K562 (cell line): ENCODE data around the gene SMG9. TPM values are rescaled to one million over a fixed set of nuclear protein-coding genes. Genes with fewer than 3 reads are reported as not detected.

Source experiments
- ATAC-seq: fragments of 200-7000 bp; cut with Tn5 transposase; 3 replicates; pipeline ENCODE4 v1.9.1; 2020; ENCODE audit warnings: moderate library complexity
- BruUV-seq: library from RNA; stranded (reverse); fragments of 400-500 nt; replicated peaks from 2 replicates; lab custom pipeline; 2021; lab: Mats Ljungman, UMichigan
- CTCF ChIA-PET: fragments of 300-600 bp; formaldehyde crosslinking; extraction: SDS; loops from one replicate; lab custom pipeline; 2021; ENCODE audit warnings: low intra/inter-chr PET ratio; lab: Yijun Ruan, JAX
- POLR2A ChIA-PET: fragments of 300-600, 350-650 bp; sonication (Branson Sonifier 250); formaldehyde crosslinking; extraction: SDS; loops from one replicate; lab custom pipeline; 2021; ENCODE audit warnings: antibody characterized with exemption, inconsistent platforms; lab: Yijun Ruan, JAX
- DNase-seq, 4 experiments: peaks; one replicate each; pipeline versions ENCODE4 v3.0.0 to v3.0.0-alpha.2; 2011 to 2018; ENCODE audit warnings: low spot score in 3 of 4, mixed read lengths in 3 of 4; ENCODE audit errors: extremely low read depth in 1 of 4
- FAIRE-seq: peaks from 2 replicates; lab custom pipeline; 2011; peaks lifted over from hg19 to GRCh38; lab: Jason Lieb, UNC
- H2AFZ ChIP-seq: 2 replicates; pipeline ENCODE4 v1.6.0; 2011; ENCODE audit warnings: low read depth, low read length, control low read depth, inconsistent platforms
- H3K27ac ChIP-seq: fragments of 200-600 bp; 3 replicates; pipeline ENCODE4 v1.8.0; 2011; ENCODE audit warnings: low read depth, mild to moderate bottlenecking, control low read depth, inconsistent platforms, low read length, moderate library complexity, mixed read lengths; ENCODE audit errors: extremely low read depth
- H3K27me3 ChIP-seq, 2 experiments: fragments of 300-600 bp in 1 of 2; 2 replicates in 1 of 2; 3 replicates in 1 of 2; pipeline versions ENCODE4 v1.6.0 to v1.8.0; 2011; ENCODE audit warnings: inconsistent platforms in 2 of 2, low read length in 2 of 2, mild to moderate bottlenecking in 1 of 2, mixed read lengths in 1 of 2, moderate library complexity in 1 of 2; ENCODE audit not compliant: control insufficient read depth in 2 of 2, insufficient read depth in 2 of 2
- H3K36me3 ChIP-seq: fragments of 300-600 bp; 3 replicates; pipeline ENCODE4 v1.8.0; 2011; ENCODE audit warnings: mild to moderate bottlenecking, low read length, inconsistent platforms; ENCODE audit not compliant: control insufficient read depth, insufficient read depth
- H3K4me1 ChIP-seq, 2 experiments: fragments of 200-600 bp in 1 of 2; replicated peaks in 1 of 2; 2 replicates in 1 of 2; 3 replicates in 1 of 2; pipeline versions ENCODE4 v1.5.1 to v1.8.0; 2011; ENCODE audit warnings: inconsistent platforms in 2 of 2, low read length in 2 of 2, mild to moderate bottlenecking in 1 of 2, mixed read lengths in 1 of 2, moderate library complexity in 1 of 2; ENCODE audit not compliant: control insufficient read depth in 2 of 2, insufficient read depth in 2 of 2
- H3K4me2 ChIP-seq: 2 replicates; pipeline ENCODE4 v1.6.1; 2011; ENCODE audit warnings: low read length, control low read depth, inconsistent platforms, mixed read lengths; ENCODE audit not compliant: insufficient read depth
- H3K4me3 ChIP-seq: fragments of 200-600 bp; sonication (generic), shearing (Covaris generic); 2 replicates; pipeline ENCODE4 v1.5.1; 2016; ENCODE audit warnings: control low read depth, inconsistent platforms
- H3K79me2 ChIP-seq: fragments of 200-600 bp; 3 replicates; pipeline ENCODE4 v1.8.0; 2011; ENCODE audit warnings: low read length, inconsistent platforms; ENCODE audit not compliant: control insufficient read depth, insufficient read depth
- H3K9ac ChIP-seq, 2 experiments: 2 replicates each; pipeline versions ENCODE4 v1.6.0 to v1.6.1; 2011; ENCODE audit warnings: low read depth in 2 of 2, low read length in 2 of 2, control low read depth in 1 of 2, inconsistent platforms in 1 of 2, mild to moderate bottlenecking in 1 of 2, mixed read lengths in 1 of 2; ENCODE audit not compliant: insufficient read depth in 1 of 2
- H3K9me1 ChIP-seq: one replicate; pipeline ENCODE4 v1.6.0; 2011; ENCODE audit warnings: inconsistent platforms, mild to moderate bottlenecking, low read length, moderate library complexity; ENCODE audit not compliant: control insufficient read depth, insufficient read depth
- H3K9me3 ChIP-seq: replicated peaks from 2 replicates; pipeline ENCODE4 v1.5.1; 2011; ENCODE audit warnings: low read depth, low read length, inconsistent platforms; ENCODE audit not compliant: control insufficient read depth, insufficient read depth
- H4K20me1 ChIP-seq: replicated peaks from 2 replicates; pipeline ENCODE4 v1.6.1; 2011; ENCODE audit warnings: low read length, inconsistent platforms, mixed read lengths; ENCODE audit not compliant: control insufficient read depth, insufficient read depth
- NFIC ChIP-seq: fragments of 450-650 bp; IDR thresholded peaks from 2 replicates; pipeline ENCODE4 v1.6.1; 2017; ENCODE audit warnings: mild to moderate bottlenecking, inconsistent platforms
- NUFIP1 ChIP-seq: fragments of 450-650 bp; IDR thresholded peaks from 2 replicates; pipeline ENCODE4 v1.6.1; 2018; ENCODE audit not compliant: partially characterized antibody
- PBX2 ChIP-seq, 2 experiments: IDR thresholded peaks in 1 of 2; conservative IDR thresholded peaks in 1 of 2; 2 replicates each; pipeline ENCODE4 v1.6.1; 2016; ENCODE audit warnings: low read depth in 2 of 2, mild to moderate bottlenecking in 1 of 2, missing compliant biosample characterization in 1 of 2, missing genetic modification characterization in 1 of 2, moderate library complexity in 1 of 2
- SMAD1 ChIP-seq: fragments of 150-350 bp; IDR thresholded peaks from 2 replicates; pipeline ENCODE4 v1.6.1; 2014; ENCODE audit warnings: low read length, low read depth; ENCODE audit not compliant: partially characterized antibody
- TFE3 ChIP-seq: fragments of 450-650 bp; formaldehyde crosslinking; IDR thresholded peaks from 2 replicates; pipeline ENCODE4 v1.4.0; 2020; ENCODE audit warnings: mild to moderate bottlenecking, mixed read lengths
- THAP12 ChIP-seq: fragments of 250-450 bp; sonication (Bioruptor Pico); IDR thresholded peaks from 2 replicates; pipeline ENCODE4 v1.9.0; 2021; ENCODE audit warnings: mild to moderate bottlenecking, inconsistent platforms
- WGBS: fragments of 100-300 bp; shearing (Covaris generic); methylation state at CpG from one replicate; pipeline ENCODE4 v1.1.6; 2016; ENCODE audit warnings: low coverage, mixed read lengths; ENCODE audit not compliant: insufficient coverage; ENCODE audit errors: missing lambda C conversion rate; 5-methylcytosine and 5-hydroxymethylcytosine counted together
- in situ Hi-C: fragments of 300-500 bp; cut with MboI; formaldehyde crosslinking; loops from 4 replicates; pipeline ENCODE4 v1.15.0; 2018; ENCODE audit warnings: inconsistent platforms, mixed read lengths
- intact Hi-C: fragments of 100-400 bp; cut with micrococcal nuclease; formaldehyde crosslinking; loops from 2 replicates; pipeline ENCODE4 v1.14.2; 2022
- polyA plus RNA-seq, 8 experiments: library from polyadenylated mRNA; depleted of rRNA in 4 of 8; stranded (reverse) in 5 of 8; unstranded in 3 of 8; fragments of >200 nt; fragmentation: Nextera tagmentation in 2 of 8; fragmentation: Illumina TruSeq in 1 of 8; extraction: Ambion mirVana in 2 of 8; extraction: Trizol in 1 of 8; gene quantifications; 2 replicates each; pipeline versions ENCODE4 v1.2.1 to v1.2.3, GENCODE V29; 2011 to 2014; ENCODE audit warnings: inconsistent platforms in 1 of 8, missing spikeins in 1 of 8
- total RNA-seq, 7 experiments: library from RNA; depleted of rRNA in 6 of 7; stranded (reverse); fragments of >200 nt in 6 of 7; fragmentation: Illumina TruSeq in 2 of 7; extraction: Trizol in 2 of 7; gene quantifications; 2 replicates each; pipeline versions ENCODE4 v1.2.1 to v1.2.3, GENCODE V29; 2011 to 2021; ENCODE audit warnings: low replicate concordance in 1 of 7

The SMG9 gene
- total and polyA plus RNA-seq, 9 of the 15 experiments (the other 6 are each of a cell fraction or from before 2014, with no cell fraction given) = 1.7 to 79.7 (median 40.2) TPM

- H3K4me2 ChIP-seq = peak overlapping the region; percentile 64
- WGBS = 10% methylated on average over 10 of the region's 10 CpGs
- H2AFZ ChIP-seq = peak overlapping the region; percentile 95
- no peaks in the 10 kb centered on the region for H3K36me3 ChIP-seq
- H3K27ac ChIP-seq = peak overlapping the region; percentile 75
- CTCF ChIA-PET = interaction anchor here (0.7 to 2.5 kb wide), 5 partner anchors 17 to 117 kb away, joined by 3 to 58 read pairs (median 4); no protein-coding TSS in a partner anchor
- H3K79me2 ChIP-seq = peaks cover 21% of the 10 kb centered on the region
- ATAC-seq (peak; percentile 82), FAIRE-seq (peak; percentile 84), DNase-seq (peak; percentile 69 to 90 (median 73))
- intact Hi-C loops (loop anchor here (1.0 to 5.0 kb wide), 4 partner anchors 11 to 118 kb away; no protein-coding TSS in a partner anchor), in situ Hi-C loops (loop anchor here (5.0 kb wide), 1 partner anchor 38 kb away; no protein-coding TSS in a partner anchor)
- H3K27me3 ChIP-seq = no peaks in the 10 kb centered on the region
- no peaks in the 10 kb centered on the region for H3K9me1 ChIP-seq
- peak overlapping the region; percentile 55 to 75 for H3K9ac ChIP-seq
- H3K9me3 ChIP-seq = no peaks in the 10 kb centered on the region
- H4K20me1 ChIP-seq = no peaks in the 10 kb centered on the region
- POLR2A ChIA-PET = interaction anchor here (0.7 to 1.5 kb wide), 5 partner anchors 9 to 106 kb away, joined by 3 to 5 read pairs (median 3); no protein-coding TSS in a partner anchor
- no TSS peak for BruUV-seq
- no peak overlapping the region for H3K4me3 ChIP-seq
- H3K4me1 ChIP-seq = peaks cover 44 to 50% of the 10 kb centered on the region in 2 experiments
- TF ChIP-seq NUFIP1 (peak; percentile 61), THAP12 (no peak), SMAD1 (peak; percentile 30), PBX2 (CRISPR knock-in tag; IDR thresholded peaks at IDR 0.05; ENCODE audit: low read depth) (no peak), PBX2 (tag; conservative IDR thresholded peaks at IDR 0.05; ENCODE audit: low read depth) (no peak), NFIC (peak; percentile 82), TFE3 (peak; percentile 2; the same call in 1 of the 2 replicates)
Observed at GRCh38 chr19:43784981-43785808, 30.4 kb upstream of the SMG9 start.
